ENCODE measurements around the gene BBC3. TPM values are rescaled to one million over a fixed set of nuclear protein-coding genes. Genes with fewer than 3 reads are reported as not detected.

The BBC3 gene
- total RNA-seq, 2 donors from 2014 or later = 4.8 to 9.7 TPM

DNA sequence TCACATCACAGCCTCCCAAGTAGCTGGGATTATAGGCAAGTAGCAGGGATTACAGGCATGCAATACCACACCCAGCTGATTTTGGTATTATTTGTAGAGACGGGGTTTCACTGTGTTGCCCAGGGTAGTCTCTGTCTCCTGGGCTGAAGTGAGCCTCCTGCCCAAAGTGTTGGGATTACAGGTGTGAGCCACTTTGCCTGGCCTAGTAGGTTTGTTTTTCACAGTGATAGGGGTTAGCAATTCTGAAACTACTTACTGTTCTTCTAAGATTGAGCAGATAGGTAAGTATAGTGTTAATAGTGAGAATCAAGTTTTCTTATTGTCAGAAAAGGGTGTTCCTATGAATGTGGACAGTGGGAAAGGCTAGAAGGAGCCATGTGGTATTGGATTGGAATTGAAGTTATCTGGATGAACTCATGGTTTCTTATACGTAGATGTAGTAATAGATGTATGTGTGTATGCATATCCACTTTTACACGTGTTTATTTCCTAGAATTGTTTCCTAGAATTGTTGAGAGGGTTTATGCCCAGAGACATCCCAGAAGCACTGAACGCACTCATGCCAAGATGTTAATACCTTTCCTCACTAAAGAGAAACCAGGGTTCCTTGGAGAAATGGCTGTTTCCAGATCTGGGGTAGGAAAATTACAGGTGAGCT lies 51.2 kb downstream of the BBC3 start:
- Mint-ChIP-seq H3K4me3 (no peak overlapping the region), H3K27ac (no peak overlapping the region), H3K9me3 (no peaks in the 10 kb centered on the region), H3K36me3 (peaks cover 17% of the 10 kb centered on the region), H3K27me3 (no peaks in the 10 kb centered on the region), H3K4me1 (ENCODE audit: low read depth in 2 of 2) (peaks cover 25 to 37% of the 10 kb centered on the region in 2 donors)
- DNase-seq (ENCODE audit: low spot score) (no peak), ATAC-seq (no peak)

DNA sequence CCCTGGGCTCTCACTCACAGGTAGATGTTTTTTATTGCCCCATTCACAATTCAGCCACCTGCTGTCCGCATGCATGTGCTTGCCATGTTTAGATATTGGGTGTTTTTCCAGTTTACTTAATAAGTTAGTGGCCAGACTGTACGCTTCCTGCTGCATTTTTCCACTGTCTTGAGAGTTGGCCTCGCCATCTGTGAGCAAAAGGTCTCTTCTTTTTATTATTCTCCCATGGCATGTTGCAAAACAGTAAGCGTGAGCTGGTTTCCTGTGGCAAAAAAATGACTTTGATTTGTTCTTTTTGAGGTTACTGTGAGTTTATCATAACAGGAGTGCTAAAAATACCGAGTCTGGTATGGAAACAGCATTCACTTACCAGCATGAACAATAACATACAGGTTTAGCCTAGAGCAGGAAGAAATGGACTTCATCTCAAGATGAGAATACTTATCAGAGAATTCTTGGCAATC lies 54.3 kb downstream of the BBC3 start:
- ATAC-seq (peak; percentile 62 to 80), DNase-seq (ENCODE audit: low spot score) (no peak)
- peak overlapping the region; percentile 19 for H3K4me3 Mint-ChIP-seq
- H3K27me3 Mint-ChIP-seq = no peaks in the 10 kb centered on the region
- H3K4me1 Mint-ChIP-seq (ENCODE audit: low read depth in 2 of 2) = peaks cover 19 to 25% of the 10 kb centered on the region in 2 donors
- H3K9me3 Mint-ChIP-seq = no peaks in the 10 kb centered on the region
- peaks cover 10% of the 10 kb centered on the region for H3K36me3 Mint-ChIP-seq
- peak overlapping the region in 1 of 2 donors; percentile 64 for H3K27ac Mint-ChIP-seq

DNA sequence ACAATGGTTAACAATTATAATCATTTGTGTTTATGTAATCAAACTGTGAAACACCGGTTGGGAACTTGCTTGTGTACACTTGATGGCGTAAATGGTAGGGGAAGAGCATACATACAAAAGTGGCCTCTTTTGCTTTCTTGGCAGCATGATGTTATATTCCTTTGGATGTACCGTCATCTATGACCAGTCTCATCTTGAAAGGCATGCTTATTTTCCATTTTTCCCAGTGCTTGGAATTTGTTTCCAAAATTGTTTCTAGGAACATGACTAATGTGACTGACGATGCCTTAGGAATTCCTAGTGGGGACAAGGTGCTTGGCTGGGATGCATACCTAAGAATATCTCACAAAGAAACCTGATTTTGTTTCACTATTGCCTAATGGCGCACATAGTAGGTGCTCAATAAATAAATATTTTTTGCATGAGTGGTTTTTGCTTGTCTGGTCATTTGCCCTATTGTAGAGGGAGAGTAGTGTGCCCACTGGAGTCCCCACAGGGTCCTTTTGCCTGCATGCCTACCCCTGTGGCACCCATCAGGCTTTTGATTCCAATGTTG lies 54.9 kb downstream of the BBC3 start:
- no peaks in the 10 kb centered on the region for H3K27me3 Mint-ChIP-seq
- H3K4me3 Mint-ChIP-seq = peak overlapping the region; percentile 19

DNA sequence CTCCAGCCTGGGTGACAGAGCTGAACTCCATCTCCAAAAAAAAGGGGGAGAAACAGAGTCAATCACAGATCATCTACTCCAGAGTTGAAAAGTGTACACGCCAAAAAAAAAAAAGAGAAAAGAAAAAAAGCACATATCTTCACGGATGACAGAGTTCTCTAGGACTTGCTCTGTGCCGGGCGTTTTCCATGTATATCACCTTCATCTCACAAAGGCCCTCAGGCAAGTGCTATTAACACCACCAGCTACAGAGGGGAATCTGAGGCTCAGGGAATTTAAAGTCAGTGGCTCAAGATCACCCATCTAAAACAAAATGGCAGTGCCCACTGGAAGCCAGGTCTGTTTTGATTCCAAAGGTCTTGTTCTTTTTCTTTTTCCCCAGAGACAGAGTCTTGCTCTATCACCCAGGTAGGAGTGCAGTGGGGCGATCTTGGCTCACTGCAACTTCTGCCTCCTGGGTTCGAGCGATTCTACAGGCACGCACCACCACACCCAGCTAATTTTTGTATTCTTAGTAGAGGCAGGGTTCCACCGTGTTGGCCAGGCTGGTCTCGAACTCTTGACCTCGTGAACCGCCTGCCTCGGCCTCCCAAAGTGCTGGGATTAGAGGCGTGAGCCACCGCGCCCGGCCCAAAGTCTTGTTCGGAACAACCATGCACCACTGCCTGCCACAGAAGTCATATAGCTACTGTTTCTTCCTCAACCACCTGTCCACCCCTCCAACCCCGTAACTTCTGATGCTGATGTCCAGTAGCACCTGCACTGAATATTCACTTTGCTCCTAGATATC lies 58.1 kb downstream of the BBC3 start:
- no peak for DNase-seq (ENCODE audit: low spot score)
- ATAC-seq = no peak
- peaks cover 4% of the 10 kb centered on the region for H3K36me3 Mint-ChIP-seq
- no peaks in the 10 kb centered on the region for H3K27me3 Mint-ChIP-seq
- H3K4me3 Mint-ChIP-seq = no peak overlapping the region
- H3K4me1 Mint-ChIP-seq (ENCODE audit: low read depth in 2 of 2) = peaks cover 19 to 20% of the 10 kb centered on the region in 2 donors
- H3K9me3 Mint-ChIP-seq = no peaks in the 10 kb centered on the region
- H3K27ac Mint-ChIP-seq = no peak overlapping the region

More for the DNA sequence above, 54.9 kb downstream of the BBC3 start:
- H3K36me3 Mint-ChIP-seq = peaks cover 10% of the 10 kb centered on the region
- no peaks in the 10 kb centered on the region for H3K9me3 Mint-ChIP-seq
- H3K4me1 Mint-ChIP-seq (ENCODE audit: low read depth in 2 of 2) = peaks cover 19 to 25% of the 10 kb centered on the region in 2 donors
- ATAC-seq (no peak), DNase-seq (ENCODE audit: low spot score) (no peak)
- peak overlapping the region in 1 of 2 donors; percentile 64 for H3K27ac Mint-ChIP-seq

Other genes starting within 250 kb of the BBC3 start
- gene NPAS1, start 211.4 kb downstream of the BBC3 start, total RNA-seq = not detected
- 10 to 100 TPM; 35.0 to 62.7 TPM for gene TMEM160, start 182.6 kb downstream of the BBC3 start, total RNA-seq
- 100 to 1,000 TPM; 150 to 169 TPM for gene ZC3H4, start 117.4 kb downstream of the BBC3 start, total RNA-seq
- 100 to 1,000 TPM in 1 of 2 donors, 10 to 100 TPM in 1; 95.6 to 158 TPM for gene SAE1, start 100.4 kb downstream of the BBC3 start, total RNA-seq
- gene CCDC9, start 25.3 kb upstream of the BBC3 start, total RNA-seq = 10 to 100 TPM; 42.8 to 58.4 TPM
- gene INAFM1, start 43.7 kb upstream of the BBC3 start, total RNA-seq = 10 to 100 TPM; 14.0 to 16.1 TPM
- gene C5AR1, start 78.7 kb upstream of the BBC3 start, total RNA-seq = 1 to 10 TPM; 1.3 to 7.6 TPM
- gene C5AR2, start 101.0 kb upstream of the BBC3 start, total RNA-seq = 1 to 10 TPM in 1 of 2 donors, under 1 TPM in 1; 0.19 to 2.6 TPM
- gene DHX34, start 118.1 kb upstream of the BBC3 start, total RNA-seq = 10 to 100 TPM; 17.7 to 43.9 TPM
- not detected for gene MEIS3, start 188.3 kb upstream of the BBC3 start, total RNA-seq
- gene SLC8A2, start 240.7 kb upstream of the BBC3 start, total RNA-seq = not detected